Fibroblast of skin of right biceps (primary cell): ENCODE data around the gene UFD1.
A peak's percentile ranks its signal among the peaks of the same experiment; 100 is the strongest.
"Not testable (repeated sequence)": the region's sequence is repeated elsewhere in the genome, so short reads cannot be mapped to it uniquely, and the experiment has no call there.

Experiments
- DNase-seq: peaks from one replicate; pipeline ENCODE4 v3.0.0-alpha.2; 2013

Gene UFD1

GRCh38 chr22:19446603-19447329 lies 32.2 kb downstream of the UFD1 start:
- no peak for DNase-seq

- not testable (repeated sequence) for DNase-seq
Observed at GRCh38 chr22:19445279-19445982, 33.6 kb downstream of the UFD1 start.

GRCh38 chr22:19443544-19444211 lies 35.3 kb downstream of the UFD1 start:
- no peak for DNase-seq

GRCh38 chr22:19442166-19442565 lies 36.8 kb downstream of the UFD1 start:
- no peak for DNase-seq

GRCh38 chr22:19440411-19441195 lies 38.4 kb downstream of the UFD1 start:
- no peak for DNase-seq

- DNase-seq: no peak
Observed at GRCh38 chr22:19438298-19438697, 40.7 kb downstream of the UFD1 start.

GRCh38 chr22:19436444-19437161 lies 42.4 kb downstream of the UFD1 start:
- not testable (repeated sequence) for DNase-seq

- DNase-seq: no peak
Observed at GRCh38 chr22:19434829-19435580, 44.0 kb downstream of the UFD1 start.

GRCh38 chr22:19434401-19434800 lies 44.6 kb downstream of the UFD1 start:
- no peak for DNase-seq

GRCh38 chr22:19432133-19432851 lies 46.7 kb downstream of the UFD1 start, which contains the start of gene MRPL40:
TSS of gene MRPL40 (plus strand) at chr22:19432545. CDS start at chr22:19432555, 10 bp downstream.
- peak; percentile 94 for DNase-seq

- DNase-seq: peak; percentile 78
Observed at GRCh38 chr22:19431649-19432132, 47.3 kb downstream of the UFD1 start, which contains the start of gene HIRA. TSS of gene HIRA (minus strand) at chr22:19431733. CDS start at chr22:19431476, 257 bp downstream.

GRCh38 chr22:19430890-19431541 lies 48.0 kb downstream of the UFD1 start:
- DNase-seq: peak; percentile 30

- peak; percentile 73 for DNase-seq
Observed at GRCh38 chr22:19429950-19430889, 48.8 kb downstream of the UFD1 start.

- DNase-seq: no peak
Observed at GRCh38 chr22:19424186-19424500, 54.9 kb downstream of the UFD1 start.

GRCh38 chr22:19422440-19423301 lies 56.3 kb downstream of the UFD1 start:
- DNase-seq: no peak

- DNase-seq: no peak
Observed at GRCh38 chr22:19420321-19420720, 58.7 kb downstream of the UFD1 start.

- no peak for DNase-seq
Observed at GRCh38 chr22:19419464-19420178, 59.4 kb downstream of the UFD1 start.
